GM12891 (cell line): ENCODE data around the gene EPS8.

Source experiments
- PAX5 ChIP-seq: IDR thresholded peaks from 2 replicates; pipeline ENCODE4 v1.6.1; 2011; ENCODE audit warnings: low read length, moderate library complexity, mild to moderate bottlenecking; ENCODE audit not compliant: insufficient read depth, severe bottlenecking
- POLR2A ChIP-seq: IDR thresholded peaks from 2 replicates; pipeline ENCODE4 v1.6.1; 2011; ENCODE audit warnings: low read depth, low read length, control low read depth
- POLR2AphosphoS5 ChIP-seq: IDR thresholded peaks from 2 replicates; pipeline ENCODE4 v1.6.1; 2011; ENCODE audit warnings: low read depth, low read length, control low read depth
- POU2F2 ChIP-seq: IDR thresholded peaks from 2 replicates; pipeline ENCODE4 v1.6.1; 2011; ENCODE audit warnings: low read depth, mild to moderate bottlenecking, control low read depth, low read length, moderate library complexity
- SPI1 ChIP-seq: IDR thresholded peaks from 2 replicates; pipeline ENCODE4 v1.6.1; 2011; ENCODE audit warnings: low read depth, low read length, control low read depth
- TAF1 ChIP-seq: IDR thresholded peaks from 2 replicates; pipeline ENCODE4 v1.6.1; 2011; ENCODE audit warnings: low read depth, low read length, control low read depth

GRCh38 chr12:15627995-15628945 is 160.9 kb downstream of the EPS8 start:
- no peak for TF ChIP-seq POLR2A
- TF ChIP-seq POLR2AphosphoS5 = no peak
- no peak for TF ChIP-seq TAF1
- TF ChIP-seq PAX5 = no peak
- TF ChIP-seq SPI1 = no peak
- no peak for TF ChIP-seq POU2F2
